ENCODE results near the gene MLXIPL. TPM values are rescaled to one million over a fixed set of nuclear protein-coding genes. Genes with fewer than 3 reads are reported as not detected.
"Not testable (repeated sequence)": the region's sequence is repeated elsewhere in the genome, so short reads cannot be mapped to it uniquely, and the experiment has no call there.

MLXIPL gene
- total RNA-seq, 2 donors from 2014 or later, result 0.43 TPM; not detected in 1

DNA sequence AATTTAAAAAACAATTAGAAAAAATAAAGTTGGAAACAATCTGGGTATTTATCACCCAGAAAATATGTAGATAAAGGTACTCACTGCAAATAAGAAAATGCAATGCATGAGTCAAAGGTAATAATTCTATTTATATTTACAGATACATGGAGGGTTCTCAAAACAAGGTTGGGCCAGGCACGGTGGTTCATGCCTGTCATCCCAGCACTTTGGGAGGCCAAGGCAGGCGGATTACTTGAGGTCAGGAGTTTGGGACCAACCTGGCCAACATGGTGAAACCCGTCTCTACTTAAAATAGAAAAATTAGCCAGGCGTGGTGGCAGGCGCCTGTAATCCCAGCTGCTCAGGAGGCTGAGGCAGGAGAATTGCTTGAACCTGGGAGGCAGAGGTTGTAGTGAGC lies 74.2 kb downstream of the MLXIPL start:
- H3K27me3 Mint-ChIP-seq; DNase-seq (ENCODE audit: low spot score); H3K9me3 Mint-ChIP-seq; H3K4me3 Mint-ChIP-seq; H3K27ac Mint-ChIP-seq; ATAC-seq: not testable (repeated sequence)
- Mint-ChIP-seq H3K4me1 (ENCODE audit: low read depth in 2 of 2) (peaks cover 19 to 29% of the 10 kb centered on the region in 2 donors), H3K36me3 (peaks cover 11% of the 10 kb centered on the region)

DNA sequence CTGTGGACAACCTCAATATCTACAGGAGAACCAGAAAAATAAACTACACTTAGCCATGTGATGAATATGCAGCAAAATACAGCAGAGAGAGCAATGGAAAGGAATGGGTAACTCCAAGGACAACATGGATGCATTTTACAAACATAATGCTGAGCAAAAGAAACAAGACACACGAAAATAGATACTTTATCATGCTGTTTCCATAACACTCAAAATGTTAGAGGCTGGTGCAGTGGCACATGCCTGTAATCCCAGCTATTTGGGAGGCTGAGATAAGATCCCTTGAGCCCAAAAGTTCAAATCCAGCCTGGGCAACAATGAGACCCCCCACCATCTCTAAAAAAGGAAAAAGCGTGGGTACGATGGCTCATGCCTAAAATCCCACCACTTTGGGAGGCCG lies 75.1 kb downstream of the MLXIPL start:
- H3K4me1 Mint-ChIP-seq (ENCODE audit: low read depth in 2 of 2), result peaks cover 10 to 23% of the 10 kb centered on the region in 2 donors

DNA sequence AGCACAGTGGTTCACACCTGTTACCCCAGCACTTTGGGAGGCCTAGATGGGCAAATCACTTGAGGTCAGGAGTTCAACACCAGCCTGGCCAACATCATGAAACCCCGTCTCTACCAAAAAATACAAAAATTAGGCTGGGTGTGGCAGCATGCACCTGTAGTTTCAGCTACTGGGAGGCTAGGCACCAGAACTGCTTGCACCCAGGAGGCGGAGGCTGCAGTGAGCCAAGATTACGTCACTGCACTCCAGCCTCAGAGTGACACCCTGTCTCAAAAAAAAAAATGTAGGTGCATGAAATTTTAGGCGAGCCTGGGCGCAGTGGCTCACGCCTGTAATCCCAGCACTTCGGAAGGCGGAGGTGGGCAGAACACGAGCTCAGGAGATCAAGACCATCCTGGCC lies 76.5 kb downstream of the MLXIPL start:
- peaks cover 15 to 25% of the 10 kb centered on the region in 2 donors for H3K4me1 Mint-ChIP-seq (ENCODE audit: low read depth in 2 of 2)
- ATAC-seq (no peak), DNase-seq (ENCODE audit: low spot score) (no peak)
- H3K36me3 Mint-ChIP-seq, result peaks cover 10% of the 10 kb centered on the region
- H3K9me3 Mint-ChIP-seq, result no peaks in the 10 kb centered on the region
- H3K27ac Mint-ChIP-seq, result peak overlapping the region in 1 of 2 donors; percentile 28
- H3K27me3 Mint-ChIP-seq, result no peaks in the 10 kb centered on the region
- no peak overlapping the region for H3K4me3 Mint-ChIP-seq

More for the DNA sequence above, 75.1 kb downstream of the MLXIPL start:
- H3K9me3 Mint-ChIP-seq, result no peaks in the 10 kb centered on the region
- H3K27ac Mint-ChIP-seq, result no peak overlapping the region
- H3K4me3 Mint-ChIP-seq, result no peak overlapping the region
- no peaks in the 10 kb centered on the region for H3K27me3 Mint-ChIP-seq
- DNase-seq (ENCODE audit: low spot score) (no peak), ATAC-seq (no peak)
- peaks cover 10% of the 10 kb centered on the region for H3K36me3 Mint-ChIP-seq

DNA sequence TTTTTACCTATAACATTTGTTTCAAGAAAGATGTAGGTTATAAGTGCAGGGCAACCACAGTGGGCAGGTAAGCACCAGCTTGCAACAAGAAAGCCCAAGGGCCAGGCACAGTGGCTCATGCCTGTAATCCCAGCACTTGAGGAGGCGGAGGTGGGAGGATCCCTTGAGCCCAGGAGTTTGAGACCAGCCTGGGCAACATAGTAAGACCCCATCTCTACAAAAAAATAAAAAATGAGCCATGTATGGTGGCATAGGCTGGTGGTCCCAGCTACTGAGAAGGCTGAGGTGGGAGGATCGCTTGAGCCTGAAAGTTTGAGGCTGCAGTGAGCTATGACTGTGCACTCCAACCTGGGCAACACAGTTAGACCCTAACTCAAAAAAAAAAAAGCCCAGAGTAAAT lies 79.6 kb downstream of the MLXIPL start:
- peaks cover 15 to 28% of the 10 kb centered on the region in 2 donors for H3K4me1 Mint-ChIP-seq (ENCODE audit: low read depth in 2 of 2)
- no peak for DNase-seq (ENCODE audit: low spot score)
- peaks cover 5% of the 10 kb centered on the region for H3K36me3 Mint-ChIP-seq
- H3K27me3 Mint-ChIP-seq, result no peaks in the 10 kb centered on the region
- no peak overlapping the region for H3K27ac Mint-ChIP-seq
- no peaks in the 10 kb centered on the region for H3K9me3 Mint-ChIP-seq
- H3K4me3 Mint-ChIP-seq, result no peak overlapping the region
- ATAC-seq, result no peak

Other genes starting within 250 kb of the MLXIPL start
- under 1 TPM; 0.42 to 0.43 TPM for gene FZD9, start 190.7 kb downstream of the MLXIPL start, total RNA-seq
- gene BAZ1B, start 102.2 kb downstream of the MLXIPL start, total RNA-seq, result 100 to 1,000 TPM in 1 of 2 donors, 10 to 100 TPM in 1; 79.0 to 132 TPM
- 10 to 100 TPM; 78.7 to 83.7 TPM for gene BCL7B, start 66.8 kb downstream of the MLXIPL start, total RNA-seq
- gene TBL2, start 45.9 kb downstream of the MLXIPL start, total RNA-seq, result 10 to 100 TPM; 30.7 to 36.6 TPM
- gene VPS37D, start 43.3 kb upstream of the MLXIPL start, total RNA-seq, result under 1 TPM; 0.25 to 0.36 TPM
- gene DNAJC30, start 58.9 kb upstream of the MLXIPL start, total RNA-seq, result 1 to 10 TPM; 8.0 to 9.2 TPM
- 10 to 100 TPM; 76.4 to 99.9 TPM for gene BUD23, start 59.1 kb upstream of the MLXIPL start, total RNA-seq
- gene STX1A, start 95.1 kb upstream of the MLXIPL start, total RNA-seq, result 10 to 100 TPM; 17.8 to 23.2 TPM
- 10 to 100 TPM; 16.9 to 24.2 TPM for gene ABHD11, start 114.3 kb upstream of the MLXIPL start, total RNA-seq
- gene CLDN3, start 145.7 kb upstream of the MLXIPL start, total RNA-seq, result not detected
- not detected for gene CLDN4, start 206.5 kb upstream of the MLXIPL start, total RNA-seq
- not detected for gene METTL27, start 218.0 kb upstream of the MLXIPL start, total RNA-seq
- gene TMEM270, start 236.6 kb upstream of the MLXIPL start, total RNA-seq, result not detected

Measured in natural killer cell treated with Interleukin-12 subunit alpha and Interleukin-12 subunit beta and Interleukin-15 and Interleukin-18, amount 100 ng/mL, for 72 hours (primary cell).